NCI-H146 treated with DMSO at 0.1 percent for 48 hours (cell line): ENCODE measurements around the gene TCP11.

Experiments
- DNase-seq: peaks from one replicate; lab custom pipeline; 2025; ENCODE audit not compliant: unreplicated experiment; lab: John Stamatoyannopoulos, UW

The TCP11 gene

GRCh38 chr6:35173427-35174087 lies 32.4 kb upstream of the TCP11 start:
- DNase-seq, result no peak

GRCh38 chr6:35173044-35173426 lies 31.9 kb upstream of the TCP11 start:
- DNase-seq, result no peak

GRCh38 chr6:35170891-35171290 lies 29.8 kb upstream of the TCP11 start:
- DNase-seq, result no peak

- no peak for DNase-seq
Measured at GRCh38 chr6:35170166-35170565, 29.0 kb upstream of the TCP11 start.

- DNase-seq, result no peak
Measured at GRCh38 chr6:35168461-35168861, 27.3 kb upstream of the TCP11 start.

- no peak for DNase-seq
Measured at GRCh38 chr6:35167505-35167904, 26.4 kb upstream of the TCP11 start.

- DNase-seq, result no peak
Measured at GRCh38 chr6:35166520-35166919, 25.4 kb upstream of the TCP11 start.

- DNase-seq, result no peak
Measured at GRCh38 chr6:35166116-35166515, 25.0 kb upstream of the TCP11 start.

- no peak for DNase-seq
Measured at GRCh38 chr6:35165630-35166071, 24.5 kb upstream of the TCP11 start.

GRCh38 chr6:35164868-35165267 lies 23.7 kb upstream of the TCP11 start:
- DNase-seq, result no peak

GRCh38 chr6:35164277-35164676 lies 23.1 kb upstream of the TCP11 start:
- no peak for DNase-seq

- no peak for DNase-seq
Measured at GRCh38 chr6:35163836-35164235, 22.7 kb upstream of the TCP11 start.

GRCh38 chr6:35161776-35162607 lies 20.9 kb upstream of the TCP11 start:
- no peak for DNase-seq

GRCh38 chr6:35161266-35161665 lies 20.1 kb upstream of the TCP11 start:
- no peak for DNase-seq

- DNase-seq, result peak; percentile 8
Measured at GRCh38 chr6:35160642-35161041, 19.5 kb upstream of the TCP11 start.

- DNase-seq, result no peak
Measured at GRCh38 chr6:35158520-35158919, 17.4 kb upstream of the TCP11 start.

GRCh38 chr6:35154947-35155346 lies 13.8 kb upstream of the TCP11 start:
- no peak for DNase-seq

- DNase-seq, result no peak
Measured at GRCh38 chr6:35154262-35154661, 13.1 kb upstream of the TCP11 start.

- no peak for DNase-seq
Measured at GRCh38 chr6:35152067-35152707, 11.0 kb upstream of the TCP11 start.

GRCh38 chr6:35151466-35151865 lies 10.3 kb upstream of the TCP11 start:
- no peak for DNase-seq

- no peak for DNase-seq
Measured at GRCh38 chr6:35149891-35150566, 8.9 kb upstream of the TCP11 start.
